ENCODE data around the gene GRM8.

The GRM8 gene

DNA sequence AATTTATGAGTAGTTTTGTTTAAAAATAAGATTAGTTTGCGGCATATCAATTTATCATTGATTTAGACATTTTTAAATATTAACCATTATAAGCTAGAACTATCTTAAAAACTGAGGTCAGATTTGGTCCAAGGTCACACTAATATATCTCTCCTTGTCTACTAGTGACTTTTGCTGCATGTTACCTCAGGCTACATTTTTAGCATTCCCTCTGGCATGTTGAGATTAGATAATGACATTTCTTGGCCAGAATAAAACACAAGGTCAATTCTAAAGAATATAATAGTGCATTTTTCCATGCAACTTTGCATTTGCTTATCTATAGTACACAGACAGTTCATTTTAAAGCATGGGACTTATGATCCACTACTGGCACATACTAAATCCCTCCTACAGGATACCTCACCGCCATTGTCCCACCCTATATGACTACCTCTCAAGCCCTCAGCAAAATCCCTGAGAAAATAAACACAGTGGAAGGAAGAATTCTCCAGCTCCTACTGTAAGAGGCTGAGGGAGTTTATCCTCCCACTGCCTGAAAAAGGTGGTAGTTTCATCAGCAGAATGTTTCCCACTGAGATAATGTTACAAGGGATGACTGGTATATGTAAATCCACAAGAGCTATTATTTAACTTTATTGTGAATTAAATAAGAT lies 816.4 kb downstream of the GRM8 start:
- DNase-seq (ENCODE audit: low spot score), result no peak

DNA sequence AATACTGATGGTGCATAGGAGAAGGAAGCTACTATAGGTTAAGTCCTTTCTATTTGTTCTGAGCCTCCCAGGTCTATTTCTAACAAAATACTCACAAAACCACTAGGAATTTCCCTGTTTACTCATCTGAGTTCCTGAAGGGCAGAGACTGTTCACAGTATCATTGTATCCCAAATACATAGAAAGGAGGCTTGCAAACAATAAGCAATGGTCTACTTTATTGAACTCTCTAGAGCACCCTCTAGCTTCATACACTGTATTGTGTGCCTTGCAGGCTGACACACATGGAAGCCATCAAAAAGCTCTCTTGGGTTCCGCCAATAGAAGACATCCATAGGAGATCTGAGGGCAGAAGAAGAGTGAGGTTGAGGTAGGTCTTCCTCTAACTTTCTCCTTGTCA lies 826.1 kb downstream of the GRM8 start:
- no peak for DNase-seq (ENCODE audit: low spot score)

DNA sequence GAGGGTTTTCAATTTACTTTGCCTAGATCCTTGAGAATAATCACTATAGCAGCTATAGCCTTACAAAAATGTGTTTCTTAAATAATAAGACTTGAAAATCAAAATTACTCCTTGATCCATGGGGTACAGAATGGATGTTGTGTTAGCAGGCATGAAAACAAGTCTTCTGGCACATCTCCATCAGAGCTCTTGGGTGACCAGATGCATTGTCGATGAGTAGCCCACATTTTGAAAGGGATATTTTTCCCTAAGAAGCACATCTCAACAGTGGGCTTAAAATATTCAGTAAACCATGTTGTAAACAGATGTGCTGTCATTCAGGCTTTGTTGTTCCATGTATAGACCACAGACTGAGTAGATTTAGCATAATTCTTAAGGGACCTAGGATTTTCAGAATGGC lies 827.8 kb downstream of the GRM8 start:
- DNase-seq (ENCODE audit: low spot score), result no peak

- no peak for DNase-seq (ENCODE audit: low spot score)
Observed at GRCh38 chr7:126419047-126419446, 833.7 kb downstream of the GRM8 start.

DNA sequence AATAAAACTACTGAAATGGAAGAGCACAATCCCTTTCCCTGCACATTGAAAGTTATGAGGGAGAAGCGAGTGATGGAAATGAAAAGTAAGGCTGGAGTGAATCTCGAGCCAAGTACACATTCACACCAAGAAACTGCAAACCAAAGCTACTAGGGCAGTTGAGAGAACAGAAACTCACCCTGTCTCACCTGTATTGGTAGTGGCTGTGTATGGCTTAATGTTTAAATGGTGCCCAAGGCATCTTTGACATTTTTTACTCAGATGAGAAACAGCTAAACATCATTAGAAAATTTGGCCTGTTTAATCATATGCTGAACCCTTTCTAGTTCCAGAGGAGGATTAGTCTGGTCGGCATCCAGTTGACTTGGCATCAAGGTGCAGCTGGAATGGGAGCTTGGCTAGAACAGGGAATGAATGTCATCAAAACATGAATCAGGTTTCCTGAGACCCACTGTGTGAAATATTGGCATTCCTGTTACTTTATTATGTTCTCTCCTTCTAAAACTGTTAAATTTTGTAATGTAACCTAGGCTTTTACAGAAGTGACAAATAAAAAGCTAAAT lies 840.8 kb downstream of the GRM8 start:
- DNase-seq (ENCODE audit: low spot score), result no peak

DNA sequence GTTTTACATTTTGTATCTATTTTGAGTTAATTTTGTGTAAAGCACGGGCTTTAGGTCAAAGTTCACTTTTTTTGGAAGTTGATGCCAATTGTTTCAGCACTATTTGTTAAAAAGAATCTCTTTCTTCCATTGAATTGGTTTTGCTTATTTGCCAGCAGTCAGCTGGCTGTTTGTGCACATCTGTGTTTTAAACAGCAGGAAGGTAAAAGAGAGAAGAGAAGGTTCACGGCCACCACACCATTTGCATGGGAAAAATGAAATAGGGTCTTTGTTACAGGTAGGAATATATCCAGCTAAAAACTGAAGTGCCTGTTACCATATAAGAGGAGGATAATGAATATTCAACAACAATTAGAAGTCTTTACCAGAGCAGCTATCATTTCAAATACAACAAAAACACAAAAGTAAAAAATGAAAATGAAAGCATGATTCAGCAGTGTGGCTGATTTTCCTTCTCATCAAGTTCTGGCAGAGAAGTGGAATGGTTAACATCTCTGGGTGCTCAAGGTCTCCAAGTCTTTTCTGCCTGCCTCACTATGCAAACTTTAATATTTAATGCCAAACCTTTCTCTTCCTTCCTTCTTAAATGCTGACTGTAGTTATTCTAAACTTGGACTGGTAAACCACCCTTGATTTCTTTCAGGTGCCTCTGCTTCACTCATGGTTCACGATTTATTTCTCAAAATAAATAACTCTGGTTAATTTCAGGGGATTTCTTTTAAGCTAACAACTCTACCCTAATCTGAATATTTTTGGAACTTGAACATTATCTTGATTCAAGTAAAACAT lies 841.5 kb downstream of the GRM8 start:
- no peak for DNase-seq (ENCODE audit: low spot score)

- no peak for DNase-seq (ENCODE audit: low spot score)
Observed at GRCh38 chr7:126403040-126403439, 849.7 kb downstream of the GRM8 start.

DNA sequence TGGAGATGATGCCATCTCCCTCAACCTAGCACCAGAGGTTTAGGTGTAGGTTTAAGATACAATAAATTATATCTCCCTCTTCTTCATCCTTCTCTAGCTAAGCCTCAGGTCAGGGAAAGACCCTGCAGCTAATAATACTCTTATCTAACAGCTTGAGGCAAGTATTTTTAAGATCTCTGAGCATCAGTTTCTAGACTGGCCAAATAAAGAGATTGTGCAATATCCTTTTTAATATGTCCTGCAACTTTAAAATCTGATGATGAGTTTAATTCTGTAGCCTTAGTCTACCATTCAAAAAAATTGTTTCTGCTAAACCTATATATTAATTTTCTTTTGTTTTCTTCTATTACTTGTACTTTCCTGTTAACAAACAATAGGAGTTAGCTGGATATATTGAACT lies 850.8 kb downstream of the GRM8 start:
- no peak for DNase-seq (ENCODE audit: low spot score)

DNA sequence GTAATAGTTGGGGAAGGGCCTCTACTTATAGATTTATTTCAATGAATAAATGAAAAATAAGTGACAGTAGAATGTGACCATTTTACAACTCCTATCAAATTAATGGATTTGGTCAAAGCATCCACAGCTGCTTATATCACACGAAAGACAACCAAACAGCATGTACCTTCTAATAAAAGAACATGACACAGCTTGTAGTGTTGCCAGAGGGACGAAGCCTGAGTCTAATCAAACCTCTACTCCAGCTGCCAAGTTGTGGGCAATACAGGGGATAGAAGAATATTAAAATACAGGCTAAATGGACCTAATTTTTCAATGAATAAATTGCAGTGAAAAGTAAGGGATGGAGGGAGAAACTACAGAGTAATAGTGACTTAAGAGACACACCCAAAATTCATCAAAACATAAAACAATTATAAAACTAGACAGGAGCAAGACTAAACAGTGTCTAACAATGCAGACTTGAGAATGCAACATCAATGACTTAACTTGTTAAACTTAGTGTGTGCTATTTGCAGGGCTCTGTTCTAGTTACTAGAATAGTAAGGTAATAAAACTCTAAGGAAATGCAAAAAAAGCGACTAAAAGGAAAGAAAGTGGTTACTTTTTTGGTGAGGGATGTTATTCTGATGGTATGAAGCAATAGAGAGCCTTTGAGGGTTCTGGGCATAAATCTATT lies 853.8 kb downstream of the GRM8 start:
- DNase-seq (ENCODE audit: low spot score), result no peak

DNA sequence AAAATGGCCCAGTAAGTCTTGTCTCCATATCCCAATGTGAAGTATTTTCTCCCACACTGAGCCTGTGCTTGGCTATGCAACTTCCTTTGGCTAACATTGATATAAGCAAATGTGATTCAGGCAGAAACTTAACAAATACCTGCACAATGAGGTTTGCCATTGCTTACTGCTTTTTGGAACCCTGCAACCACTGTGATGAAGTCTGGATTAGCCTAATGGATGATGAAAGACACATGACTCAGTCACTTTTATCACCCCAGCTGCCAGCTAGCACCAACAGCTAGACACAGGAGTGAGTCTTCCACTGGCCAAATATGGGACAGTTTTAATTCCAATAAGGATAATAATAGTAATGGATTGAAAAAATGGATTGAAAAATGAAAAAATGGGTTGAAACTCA lies 854.5 kb downstream of the GRM8 start:
- no peak for DNase-seq (ENCODE audit: low spot score)

GRCh38 chr7:126394406-126394805 lies 858.3 kb downstream of the GRM8 start:
- no peak for DNase-seq (ENCODE audit: low spot score)
